CD4-positive, alpha-beta T cell treated with Interleukin-2 at 100 ng/mL for 4 hours (primary cell): ENCODE results near the gene TP53BP2.
"Not testable (repeated sequence)": the region's sequence is repeated elsewhere in the genome, so short reads cannot be mapped to it uniquely, and the experiment has no call there.

Experiments
- DNase-seq: peaks from one replicate; pipeline ENCODE4 v3.0.0-alpha.2; 2020; ENCODE audit warnings: low spot score

Gene TP53BP2

GRCh38 chr1:223845810-223846682 is at the start of gene TP53BP2:
Gene TP53BP2 (minus strand): TSS chr1:223845947. CDS start chr1:223845680, 267 bp downstream.
- peak; percentile 90 for DNase-seq

GRCh38 chr1:223890494-223890893 is 44.7 kb upstream of the TP53BP2 start:
- not testable (repeated sequence) for DNase-seq

DNA sequence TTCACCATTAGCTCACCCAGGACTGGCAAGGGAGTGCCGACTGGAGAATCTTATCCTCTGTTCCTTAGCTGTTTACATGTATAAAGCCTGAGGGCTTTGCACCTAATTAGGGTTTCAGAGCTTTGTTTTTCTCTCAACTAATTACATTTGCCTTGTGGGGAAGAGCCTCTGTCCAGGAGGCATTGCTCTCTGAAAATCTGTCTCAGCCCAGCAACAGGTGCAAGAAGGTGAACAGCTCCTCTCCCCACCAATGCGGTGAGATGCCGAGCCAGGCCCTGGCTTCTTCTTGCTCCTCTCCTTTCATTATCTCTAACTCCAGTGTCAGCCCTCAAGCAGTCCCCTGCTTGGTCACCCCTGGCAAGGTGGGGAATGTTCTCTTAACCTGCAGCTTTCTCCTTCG is 43.6 kb upstream of the TP53BP2 start:
- DNase-seq, result not testable (repeated sequence)

- DNase-seq, result no peak
Measured at GRCh38 chr1:223887747-223888418, 42.1 kb upstream of the TP53BP2 start.

DNA sequence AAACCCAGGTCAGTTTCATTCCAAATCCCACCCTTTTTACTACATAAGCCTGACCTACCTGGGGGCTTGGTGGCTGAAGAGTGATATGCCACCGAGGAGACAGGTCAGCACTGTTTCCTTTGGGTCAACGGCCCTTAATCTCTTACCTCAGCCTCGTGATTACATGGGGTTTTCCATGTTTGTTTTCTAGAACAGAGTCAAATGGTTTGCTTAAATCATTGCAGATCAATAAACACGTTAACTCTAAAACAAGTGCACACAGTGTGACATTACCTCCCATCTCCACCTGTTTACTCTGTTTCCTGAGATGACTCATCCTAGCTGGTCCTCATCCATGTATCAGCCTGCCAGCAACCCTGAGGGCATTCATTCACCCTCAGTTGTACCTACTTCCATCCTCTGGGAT is 40.8 kb upstream of the TP53BP2 start:
- no peak for DNase-seq

DNA sequence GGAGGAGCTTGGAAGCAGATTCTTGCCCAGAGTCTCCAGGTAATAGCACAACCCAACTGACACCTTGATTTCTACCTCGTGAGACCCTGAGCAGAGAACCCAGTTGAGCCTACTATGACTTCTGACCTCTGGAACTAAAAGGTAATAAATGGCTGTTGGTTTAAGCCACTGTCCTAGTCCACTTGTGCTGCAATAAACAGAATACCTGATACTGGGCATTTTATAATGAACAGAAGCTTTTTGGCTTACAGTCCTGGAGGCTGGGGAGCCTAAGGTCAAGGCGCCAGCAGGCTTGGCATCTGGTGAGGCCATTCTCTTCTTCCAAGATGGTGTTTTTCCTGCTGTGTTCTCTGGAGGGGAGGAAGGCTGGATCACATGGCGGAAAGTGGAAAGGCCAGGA is 39.9 kb upstream of the TP53BP2 start:
- no peak for DNase-seq

- no peak for DNase-seq
Measured at GRCh38 chr1:223878598-223879325, 33.0 kb upstream of the TP53BP2 start.

GRCh38 chr1:223877804-223878203 is 32.1 kb upstream of the TP53BP2 start:
- DNase-seq, result no peak

GRCh38 chr1:223876590-223876989 is 30.8 kb upstream of the TP53BP2 start:
- DNase-seq, result no peak

- DNase-seq, result no peak
Measured at GRCh38 chr1:223873044-223873443, 27.3 kb upstream of the TP53BP2 start.

GRCh38 chr1:223872308-223872901 is 26.7 kb upstream of the TP53BP2 start:
- DNase-seq, result no peak

GRCh38 chr1:223870617-223871574 is 25.1 kb upstream of the TP53BP2 start:
- DNase-seq, result no peak

DNA sequence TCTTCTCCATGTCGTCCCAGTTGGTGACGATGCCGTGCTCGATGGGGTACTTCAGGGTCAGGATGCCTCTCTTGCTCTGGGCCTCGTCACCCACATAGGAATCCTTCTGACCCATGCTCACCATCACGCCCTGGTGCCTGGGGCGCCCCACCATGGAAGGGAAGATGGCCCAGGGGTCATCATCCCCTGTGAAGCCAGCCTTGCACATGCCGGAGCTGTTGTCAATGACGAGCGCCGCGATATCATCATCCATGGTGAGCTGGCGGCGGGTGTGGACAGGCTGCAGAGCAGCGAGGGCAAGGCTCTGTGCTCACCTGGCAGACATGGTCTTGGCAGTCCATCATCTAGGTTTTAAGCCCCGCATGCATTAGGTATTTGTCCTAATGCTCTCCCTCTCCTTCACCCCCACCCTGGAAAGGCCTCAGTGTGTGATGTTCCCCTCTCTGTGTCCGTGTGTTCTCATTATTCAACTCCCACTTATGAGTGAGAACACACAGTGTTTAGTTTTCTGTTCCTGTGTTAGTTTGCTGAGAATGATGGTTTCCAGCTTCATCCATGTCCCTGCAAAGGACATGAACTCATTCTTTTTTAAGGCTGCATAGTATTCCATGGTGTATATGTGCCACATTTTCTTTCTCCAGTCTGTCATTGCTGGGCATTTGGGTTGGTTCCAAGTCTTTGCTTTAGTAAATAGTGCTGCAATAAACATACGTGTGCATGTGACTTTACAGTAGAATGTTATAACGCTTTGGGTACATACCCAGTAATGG is 19.0 kb upstream of the TP53BP2 start:
- not testable (repeated sequence) for DNase-seq

- DNase-seq, result no peak
Measured at GRCh38 chr1:223864084-223864483, 18.3 kb upstream of the TP53BP2 start.

- no peak for DNase-seq
Measured at GRCh38 chr1:223861904-223862303, 16.2 kb upstream of the TP53BP2 start.

GRCh38 chr1:223860051-223860622 is 14.4 kb upstream of the TP53BP2 start:
- DNase-seq, result no peak

- no peak for DNase-seq
Measured at GRCh38 chr1:223859058-223859457, 13.3 kb upstream of the TP53BP2 start.

DNA sequence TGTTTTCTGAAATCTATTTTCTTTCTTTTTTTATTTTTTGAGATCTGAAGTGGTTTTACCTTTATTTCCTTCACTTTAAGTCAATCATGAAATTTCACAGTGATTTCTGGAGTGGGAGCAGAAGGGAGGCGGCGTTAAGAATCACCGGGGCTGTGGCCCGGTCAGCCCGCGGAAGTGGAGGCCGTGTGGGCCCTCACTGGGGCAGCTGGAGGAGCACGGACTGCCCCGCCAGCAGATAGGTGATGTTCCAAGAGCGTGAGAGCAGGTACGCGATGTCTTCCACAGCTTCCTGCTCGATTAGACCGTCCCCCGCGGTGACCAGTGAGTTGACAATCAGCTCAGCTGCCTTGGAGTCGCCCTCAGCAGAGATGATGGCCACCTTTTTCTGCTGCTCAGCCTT is 10.6 kb upstream of the TP53BP2 start:
- DNase-seq, result no peak

GRCh38 chr1:223853748-223854147 is 8.0 kb upstream of the TP53BP2 start:
- no peak for DNase-seq

DNA sequence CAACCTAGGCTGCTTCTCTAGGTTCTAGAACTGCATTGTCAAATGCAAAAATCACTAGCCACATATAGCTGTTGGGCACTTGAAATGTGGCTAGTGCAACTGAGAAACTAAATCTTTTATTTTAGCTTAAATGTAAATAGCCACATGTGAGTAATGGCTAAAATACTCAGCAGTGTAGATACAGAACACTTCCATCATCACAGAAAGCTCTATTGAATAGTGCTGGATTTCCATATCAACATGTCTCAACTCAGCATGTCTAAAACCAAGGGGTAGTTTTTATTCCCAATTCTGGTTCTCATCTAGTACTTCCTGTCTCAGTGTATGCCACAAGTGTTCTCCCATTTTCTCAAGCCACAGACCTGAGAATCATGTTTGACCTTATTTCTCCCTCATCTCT is 7.5 kb upstream of the TP53BP2 start:
- DNase-seq, result no peak
